Hematopoietic multipotent progenitor cell treated with erythropoietin and hydrocortisone succinate and interleukin-3 and kit ligand, for 15 days (in vitro differentiated cells): Measurements from ENCODE around the gene ECHDC1.
"Not testable (repeated sequence)": the region's sequence is repeated elsewhere in the genome, so short reads cannot be mapped to it uniquely, and the experiment has no call there.

ENCODE experiments used
- DNase-seq: peaks from one replicate; pipeline ENCODE4 v3.0.0-alpha.2; 2015; ENCODE audit warnings: low spot score

The ECHDC1 gene

DNA sequence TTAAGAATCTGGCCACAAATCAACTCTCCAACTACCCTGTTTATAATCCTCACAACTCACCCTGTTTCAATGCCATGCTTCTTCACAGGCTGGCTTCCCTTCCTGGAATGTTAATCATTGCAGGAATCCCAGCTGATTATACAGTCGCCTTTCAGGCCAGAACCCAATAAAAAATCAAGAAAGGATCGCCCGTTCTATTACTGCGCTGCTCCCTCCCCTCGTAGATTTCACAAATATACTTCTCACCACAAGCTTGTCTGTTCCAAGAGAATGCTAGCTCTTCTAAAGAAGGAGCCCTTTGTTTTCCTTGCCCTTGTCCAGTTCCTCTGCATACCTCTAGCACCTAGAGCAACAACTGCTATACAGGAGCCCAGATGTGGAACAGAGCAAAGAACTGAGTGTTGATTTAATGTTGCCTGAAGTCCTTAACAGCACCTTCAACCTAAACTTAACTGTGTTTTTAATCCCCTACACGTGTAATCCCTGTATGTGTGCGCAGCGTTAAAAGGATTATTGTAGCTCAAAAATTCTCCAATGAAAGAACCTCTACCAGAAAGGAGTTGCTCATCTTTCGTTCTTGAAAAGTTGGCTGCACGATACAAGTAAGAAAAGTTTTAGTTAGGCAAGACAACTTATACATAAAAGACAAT is 988 bp downstream of the ECHDC1 start:
- no peak for DNase-seq

DNA sequence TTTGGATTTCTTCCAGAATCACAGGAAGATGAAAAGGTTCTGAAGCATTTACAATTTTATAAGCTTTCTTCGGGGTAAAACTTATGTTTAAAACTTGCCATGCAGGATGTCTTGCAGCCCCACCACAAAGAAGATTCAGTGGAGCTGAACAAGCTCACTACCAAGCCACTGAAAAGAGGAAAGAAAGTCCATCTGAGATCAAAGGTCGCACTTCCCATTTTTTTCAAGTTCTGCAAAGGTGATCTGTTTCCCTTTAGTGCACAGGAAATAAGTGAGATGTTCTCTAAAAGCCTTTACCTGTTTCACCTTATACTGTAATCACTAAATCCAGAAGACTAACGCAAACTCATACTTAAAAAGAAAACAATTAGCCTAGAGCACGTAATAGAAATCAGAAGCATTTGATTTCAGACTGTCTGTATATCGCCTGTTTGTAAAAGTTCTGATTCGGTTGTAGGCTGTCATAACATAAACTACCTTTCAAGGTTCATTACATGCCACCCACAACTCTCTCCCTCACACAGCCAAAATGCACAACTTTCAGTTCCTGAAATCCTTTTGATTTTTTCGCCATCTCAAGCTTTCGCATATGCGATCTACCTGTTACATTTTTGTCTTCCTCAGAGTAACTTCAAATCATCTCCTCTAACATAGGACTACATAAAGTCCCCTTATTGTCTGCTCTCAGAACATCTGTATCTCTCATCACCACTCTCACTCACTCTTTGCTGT is 1.8 kb downstream of the ECHDC1 start:
- no peak for DNase-seq

DNA sequence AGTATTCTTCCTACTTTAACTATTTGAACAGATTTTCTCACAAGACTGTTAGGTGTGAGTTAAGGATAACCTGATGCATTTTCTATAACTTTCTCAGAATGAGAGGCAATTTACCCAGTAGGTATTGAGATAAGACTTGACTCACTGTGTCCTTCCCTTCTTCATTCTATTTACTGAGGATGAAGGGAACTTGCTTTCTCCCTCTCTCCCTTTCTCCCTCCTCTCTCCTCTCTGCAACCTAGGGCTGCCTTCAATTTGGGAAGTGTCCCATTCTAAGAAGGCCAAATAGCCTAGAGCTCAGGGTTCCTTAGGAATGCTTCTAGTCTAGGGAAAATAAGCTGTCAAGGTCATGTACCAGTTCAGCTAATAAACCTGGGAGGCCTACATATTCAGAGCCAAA is 3.2 kb downstream of the ECHDC1 start:
- no peak for DNase-seq

DNA sequence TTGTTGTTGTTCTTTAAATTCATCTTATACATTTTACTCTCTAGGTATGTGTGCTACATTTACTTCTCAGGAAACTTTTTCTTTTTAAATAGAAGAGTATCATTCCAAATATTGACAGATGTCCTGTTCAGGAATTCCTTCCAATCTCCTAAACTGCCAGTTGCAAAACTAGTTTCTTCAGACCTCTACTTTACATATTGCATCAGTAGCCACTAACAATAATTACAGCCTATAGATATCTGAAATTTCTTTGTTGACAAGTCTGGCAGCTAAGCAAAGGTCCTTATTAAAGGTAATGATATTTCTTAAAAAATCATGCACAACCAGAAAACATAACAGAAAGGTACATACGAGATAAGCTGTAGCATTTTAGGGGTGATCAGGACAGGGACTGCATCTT is 4.5 kb downstream of the ECHDC1 start:
- no peak for DNase-seq

DNA sequence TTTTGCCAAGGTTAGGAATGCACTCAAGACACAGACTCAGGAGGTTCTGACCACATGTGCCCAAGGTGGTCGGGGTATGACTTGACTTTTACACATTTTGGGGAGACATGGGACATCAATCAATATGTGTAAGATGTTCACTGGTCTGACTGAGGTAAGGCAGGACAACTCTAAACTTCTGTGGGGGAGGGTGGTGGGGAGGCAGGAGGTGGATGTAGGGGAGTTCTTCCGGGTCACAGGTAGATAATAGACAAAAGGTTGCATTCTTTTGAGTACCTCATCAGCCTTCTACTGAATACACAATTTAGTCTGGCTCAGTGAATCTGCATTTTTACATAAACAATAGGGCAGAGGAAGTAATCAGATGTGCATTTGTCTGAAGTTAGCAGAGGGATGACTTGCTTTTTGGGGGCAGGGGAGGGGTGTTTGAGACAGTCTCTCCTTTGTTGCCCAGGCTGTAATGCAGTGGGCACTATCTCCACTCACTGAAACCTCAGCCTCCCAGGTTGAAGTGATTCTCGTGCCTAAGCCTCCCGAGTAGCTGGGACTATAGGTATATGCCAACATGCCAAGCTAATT is 10.9 kb downstream of the ECHDC1 start:
- DNase-seq: no peak

DNA sequence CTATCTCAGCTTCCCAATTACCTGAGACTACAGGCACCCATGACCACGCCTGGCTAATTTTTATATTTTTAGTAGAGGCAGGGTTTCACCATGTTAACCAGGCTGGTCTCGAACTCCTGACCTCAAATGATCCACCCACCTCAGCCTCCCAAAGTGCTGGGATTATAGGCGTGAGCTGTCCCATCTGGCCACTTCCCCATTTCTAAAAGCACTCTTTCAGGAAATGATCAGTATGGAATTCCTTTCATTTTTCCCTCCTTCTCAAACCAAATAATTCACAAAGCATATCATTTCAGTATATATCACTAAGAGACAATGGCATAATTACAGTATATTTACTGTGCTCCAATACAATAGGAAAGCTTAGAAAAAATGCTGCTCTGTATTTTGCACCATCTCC is 12.2 kb downstream of the ECHDC1 start:
- not testable (repeated sequence) for DNase-seq

DNA sequence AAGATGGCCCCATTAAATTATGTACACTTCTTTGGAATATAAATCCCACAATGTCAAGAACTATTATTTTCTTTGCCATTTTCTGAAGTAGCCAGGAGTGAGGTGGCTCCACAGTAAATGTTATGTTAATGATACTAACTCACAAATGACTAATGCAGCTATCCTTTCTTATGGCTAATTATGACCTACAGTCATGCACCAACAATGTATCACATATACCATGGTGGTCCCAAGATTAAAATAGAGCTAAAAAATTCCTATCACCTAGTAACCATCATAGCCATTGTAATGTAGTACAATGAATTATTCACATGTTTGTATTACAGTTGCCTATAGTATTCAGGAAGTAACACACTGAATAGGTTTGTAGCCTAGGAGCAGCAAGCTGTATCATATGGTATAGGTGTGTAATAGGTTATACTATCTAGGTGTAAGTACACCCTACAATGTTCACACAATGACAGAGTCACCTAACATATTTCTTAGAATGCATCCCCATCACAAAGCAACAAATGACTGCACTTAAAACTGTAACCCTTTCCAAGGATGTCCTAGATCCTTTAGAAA is 15.3 kb downstream of the ECHDC1 start:
- DNase-seq: no peak

DNA sequence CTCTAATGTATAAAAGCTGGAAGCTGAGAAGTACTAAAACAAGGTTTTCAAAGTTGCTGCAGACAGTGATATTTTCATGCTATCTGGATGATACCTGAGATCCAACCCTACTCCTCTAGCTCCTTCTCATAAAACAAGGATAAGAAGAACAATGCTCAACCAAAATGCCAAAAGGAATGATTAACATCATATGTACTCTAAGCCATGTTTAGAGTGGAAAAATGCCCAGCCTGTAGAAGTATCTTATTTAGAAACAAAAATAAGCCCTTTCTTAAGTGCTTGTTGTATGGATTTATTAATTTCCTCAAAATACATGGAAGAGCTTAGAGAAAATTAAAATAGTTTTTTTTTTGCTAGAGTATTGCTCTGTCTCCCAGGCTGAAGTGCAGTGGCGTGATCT is 23.7 kb downstream of the ECHDC1 start:
- DNase-seq: no peak

DNA sequence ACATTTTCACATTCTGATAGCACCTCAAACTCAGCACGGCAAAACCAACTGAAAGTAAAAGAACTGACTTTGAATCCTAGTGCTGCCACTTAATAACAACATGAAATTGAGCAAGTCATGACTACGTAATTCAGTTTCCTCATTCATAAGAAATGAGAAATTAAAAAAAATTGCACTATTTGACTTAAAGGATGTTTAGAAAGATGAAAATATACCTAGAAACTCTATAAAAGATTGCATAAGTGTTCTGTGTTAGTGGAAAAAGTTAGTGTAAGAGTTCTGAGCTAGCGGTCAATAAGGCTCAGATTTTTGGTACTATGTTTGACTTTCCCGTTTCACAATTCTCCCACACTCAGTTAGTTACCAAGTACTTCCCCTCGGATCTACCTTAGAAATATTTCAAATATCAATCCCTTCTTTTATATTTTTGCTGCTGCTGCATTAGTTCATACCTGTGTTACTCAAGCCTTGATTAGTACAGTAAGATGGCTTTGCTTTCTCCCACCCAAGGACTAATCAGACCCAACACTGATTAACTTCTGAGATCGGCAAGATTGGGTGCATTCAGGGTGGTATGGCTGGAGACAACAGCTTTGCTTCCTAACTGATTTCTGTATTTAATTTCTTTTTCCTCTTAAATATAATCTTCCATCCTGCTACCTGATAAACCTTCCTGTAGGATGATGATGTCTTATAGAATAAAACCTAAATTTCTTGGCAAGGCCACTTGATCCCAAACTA is 25.9 kb downstream of the ECHDC1 start:
- DNase-seq: no peak

DNA sequence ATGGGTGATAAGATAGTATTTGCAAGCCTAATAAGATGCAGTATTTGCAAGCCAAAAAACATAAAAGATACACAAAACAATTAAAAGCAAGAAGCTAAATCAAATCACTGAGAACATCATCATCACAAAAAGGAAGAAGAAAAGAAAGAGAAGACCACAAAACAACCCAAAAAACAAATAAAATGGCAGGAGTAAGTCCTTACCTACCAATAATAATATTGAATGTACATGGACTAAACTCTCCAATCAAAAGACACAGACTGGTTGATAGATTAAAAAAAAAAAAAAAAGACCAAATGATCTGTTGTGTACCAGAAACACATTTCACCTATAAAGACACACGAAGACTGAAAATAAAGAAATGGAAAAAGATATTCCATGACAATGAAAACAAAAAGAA is 37.7 kb downstream of the ECHDC1 start:
- DNase-seq: no peak

DNA sequence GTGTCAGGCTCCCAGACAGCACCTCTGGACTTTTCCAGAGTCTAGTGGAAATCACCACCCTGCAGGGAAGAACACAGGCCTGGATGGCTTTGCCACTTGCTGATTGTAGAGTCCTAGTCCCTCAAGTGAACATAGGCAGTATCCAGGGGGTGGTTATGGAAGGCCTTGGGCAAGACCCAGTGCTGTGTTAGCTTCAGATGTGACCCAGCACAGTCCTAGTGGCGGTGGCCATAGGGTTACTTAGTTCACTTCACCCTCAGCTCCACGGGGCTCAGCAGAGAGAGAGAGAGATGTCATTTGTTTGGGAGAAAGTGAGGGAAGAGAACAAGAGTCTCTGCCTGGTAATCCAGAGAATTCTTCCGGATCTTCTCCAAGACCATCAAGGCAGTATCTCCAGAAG is 39.5 kb downstream of the ECHDC1 start:
- no peak for DNase-seq

DNA sequence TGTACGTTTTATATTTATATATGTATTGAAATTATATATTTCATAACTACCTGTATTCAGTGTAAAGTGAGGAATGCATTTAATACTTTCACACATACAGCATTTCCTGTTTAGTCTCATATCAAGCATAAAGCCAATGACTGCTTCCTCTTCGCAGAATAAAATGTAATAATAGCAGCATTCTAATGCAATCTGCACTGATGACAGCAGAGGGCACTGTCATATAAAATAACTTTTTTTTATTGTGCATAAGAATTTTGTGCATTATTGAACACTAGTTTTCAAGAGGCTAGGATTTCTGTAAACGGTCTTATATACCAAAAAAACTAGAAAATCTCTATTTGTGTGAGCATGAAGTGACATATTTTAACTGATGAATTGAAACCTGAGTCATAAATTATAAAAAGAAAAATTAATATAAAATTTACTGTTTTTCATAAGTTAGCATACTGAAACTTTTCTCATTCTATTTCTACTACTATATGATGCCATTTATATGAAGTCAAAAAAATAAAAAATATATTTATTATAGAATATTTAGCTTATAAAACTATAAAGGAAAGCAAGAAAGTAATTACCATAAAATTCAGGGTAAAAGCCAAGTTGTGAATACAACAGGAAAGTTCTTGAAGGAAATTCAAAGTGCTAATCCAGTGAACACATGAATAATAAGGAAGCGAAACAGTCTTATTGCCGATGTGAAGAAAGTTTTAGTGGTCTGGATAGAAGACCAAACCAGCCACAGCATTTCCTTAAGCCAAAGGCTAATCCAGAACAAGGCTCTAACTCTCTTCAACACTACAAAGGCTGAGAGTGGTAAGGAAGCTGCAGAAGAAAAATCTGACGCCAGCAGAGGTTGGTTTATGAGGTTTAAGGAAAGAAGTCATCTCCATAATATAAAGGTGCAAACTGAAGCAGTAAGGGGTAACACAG is 40.4 kb downstream of the ECHDC1 start:
- DNase-seq: peak; percentile 58

DNA sequence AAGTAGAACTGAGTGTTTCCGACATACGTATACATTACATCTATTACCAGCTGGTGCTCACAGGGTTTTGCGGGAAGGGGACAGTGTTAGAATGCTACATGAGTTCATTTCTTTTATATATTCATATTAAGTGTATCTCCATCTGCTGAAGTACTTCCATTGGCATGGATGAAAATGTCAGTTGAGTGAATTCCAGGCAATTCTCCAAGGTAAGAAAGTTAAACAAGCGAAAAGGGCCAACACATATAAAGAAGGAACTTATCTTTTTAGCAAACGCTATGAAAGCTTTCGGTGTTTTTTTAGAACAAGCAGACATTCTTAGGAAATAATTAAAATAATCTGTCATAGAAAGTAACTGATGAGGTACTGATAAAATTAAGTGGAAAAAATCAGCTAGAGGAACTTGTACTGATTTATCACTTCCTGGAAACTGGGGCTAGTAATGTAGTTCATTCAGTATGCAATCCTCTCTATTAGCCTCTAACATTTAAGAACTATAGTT is 42.2 kb downstream of the ECHDC1 start:
- no peak for DNase-seq

DNA sequence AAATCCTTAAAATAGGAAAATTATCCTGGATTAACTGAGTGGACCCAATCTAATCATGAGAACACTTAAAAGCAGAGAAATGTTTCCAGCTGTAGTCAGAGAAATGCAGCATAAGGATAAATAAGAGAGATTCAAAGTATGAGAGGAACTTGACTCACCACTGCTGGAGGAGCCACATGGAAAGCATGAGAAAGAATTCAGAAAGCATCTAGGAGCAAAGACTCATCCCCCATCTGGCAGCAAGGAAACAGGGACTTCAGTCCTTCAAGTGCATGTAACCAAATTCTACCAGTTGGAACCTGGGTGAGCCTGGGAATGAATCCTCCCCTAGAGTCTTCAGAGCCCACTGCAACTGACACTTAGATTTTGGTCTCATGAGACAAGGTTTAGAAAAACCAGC is 43.0 kb downstream of the ECHDC1 start:
- no peak for DNase-seq

DNA sequence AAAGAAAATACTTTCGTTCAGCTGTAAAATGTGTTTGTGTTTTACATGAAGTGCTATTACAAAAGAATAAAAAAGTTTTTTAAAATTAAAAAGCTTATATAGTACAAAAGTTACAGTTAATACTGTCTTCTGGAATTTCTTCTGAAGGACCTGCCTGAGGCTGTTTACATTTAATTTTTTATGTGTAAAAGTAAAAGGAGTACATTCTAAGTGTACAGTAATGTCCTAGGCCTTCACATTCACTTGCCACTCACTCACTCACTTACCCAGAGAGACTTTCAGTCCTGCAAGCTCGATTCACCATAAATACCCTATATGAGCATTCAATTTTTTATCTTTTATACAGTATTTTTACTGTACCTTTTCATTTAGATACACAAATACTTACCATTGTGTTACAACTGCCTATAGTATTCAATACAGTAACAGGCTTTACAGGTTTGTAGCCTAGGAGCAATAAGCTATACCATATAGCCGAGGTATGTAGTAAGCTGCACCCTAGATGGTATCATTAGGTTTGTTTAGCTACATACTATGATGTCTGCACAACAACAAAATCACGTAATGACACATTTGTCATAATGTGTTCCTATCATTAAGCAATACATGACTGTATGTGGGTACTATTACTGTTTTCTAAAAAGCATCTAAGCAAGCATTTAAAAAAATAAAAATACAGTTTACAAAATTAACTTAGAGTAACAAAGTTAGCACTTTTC is 43.7 kb downstream of the ECHDC1 start:
- no peak for DNase-seq

DNA sequence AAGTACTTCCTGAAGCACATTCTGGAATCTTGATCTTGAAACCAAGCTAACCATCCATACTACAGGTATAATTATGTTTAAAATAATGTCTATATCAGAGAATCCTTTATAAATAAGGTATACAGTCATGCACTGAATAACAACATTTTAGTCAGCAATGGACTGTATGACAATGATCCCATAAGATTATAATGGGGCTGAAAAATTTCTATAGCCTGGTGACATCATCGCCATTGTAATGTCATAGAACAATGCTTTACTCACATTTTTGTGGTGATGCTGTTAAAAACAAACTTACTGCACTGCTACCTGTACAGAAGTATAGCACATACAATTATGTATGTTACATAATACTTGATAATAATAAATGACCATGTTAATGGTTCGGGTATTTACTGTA is 44.9 kb downstream of the ECHDC1 start:
- no peak for DNase-seq

DNA sequence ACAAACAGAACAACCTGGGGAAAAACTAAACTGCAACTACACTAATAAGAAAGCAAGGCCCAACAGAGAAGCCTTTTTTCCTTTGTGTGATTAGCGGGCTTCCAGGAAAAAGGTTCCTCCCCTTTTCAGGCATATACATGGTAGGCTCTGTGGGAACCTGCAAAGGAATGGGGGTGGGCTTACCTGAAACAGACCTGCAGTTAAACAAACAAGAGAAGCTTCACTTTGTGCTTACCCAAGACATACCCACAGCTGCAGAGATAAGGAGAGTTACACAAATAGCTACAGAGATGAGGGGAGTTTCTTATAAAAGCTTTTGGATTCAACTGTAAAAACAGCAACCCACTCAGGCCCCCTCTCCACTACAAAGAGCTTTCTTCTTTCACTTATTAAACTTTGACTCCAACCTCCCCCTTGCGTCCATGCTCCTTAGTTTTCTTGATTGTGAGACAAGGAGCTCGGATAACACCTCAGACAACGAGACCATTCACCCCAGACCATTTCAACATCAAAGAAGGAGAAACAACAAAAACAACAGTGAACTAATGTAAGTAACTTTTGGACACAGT is 45.8 kb downstream of the ECHDC1 start:
- no peak for DNase-seq

DNA sequence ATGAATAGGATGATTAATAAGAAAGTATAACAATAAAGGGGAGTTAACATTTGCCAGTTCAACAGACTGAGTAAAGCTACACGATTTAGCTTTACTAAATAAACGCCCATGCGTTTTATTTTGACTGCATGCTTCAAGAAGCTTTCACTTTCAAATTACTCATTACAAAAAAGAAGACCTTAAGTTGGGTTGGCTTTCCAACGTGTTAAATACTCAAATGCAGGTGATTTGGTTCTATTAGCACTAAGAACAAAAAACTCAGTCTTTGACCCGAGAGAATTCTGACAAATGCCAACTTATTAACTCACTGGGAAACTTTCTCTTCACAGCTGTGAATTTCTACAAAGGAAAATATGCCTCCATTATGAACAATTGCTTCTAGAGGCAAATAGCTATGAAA is 51.9 kb downstream of the ECHDC1 start:
- DNase-seq: no peak

DNA sequence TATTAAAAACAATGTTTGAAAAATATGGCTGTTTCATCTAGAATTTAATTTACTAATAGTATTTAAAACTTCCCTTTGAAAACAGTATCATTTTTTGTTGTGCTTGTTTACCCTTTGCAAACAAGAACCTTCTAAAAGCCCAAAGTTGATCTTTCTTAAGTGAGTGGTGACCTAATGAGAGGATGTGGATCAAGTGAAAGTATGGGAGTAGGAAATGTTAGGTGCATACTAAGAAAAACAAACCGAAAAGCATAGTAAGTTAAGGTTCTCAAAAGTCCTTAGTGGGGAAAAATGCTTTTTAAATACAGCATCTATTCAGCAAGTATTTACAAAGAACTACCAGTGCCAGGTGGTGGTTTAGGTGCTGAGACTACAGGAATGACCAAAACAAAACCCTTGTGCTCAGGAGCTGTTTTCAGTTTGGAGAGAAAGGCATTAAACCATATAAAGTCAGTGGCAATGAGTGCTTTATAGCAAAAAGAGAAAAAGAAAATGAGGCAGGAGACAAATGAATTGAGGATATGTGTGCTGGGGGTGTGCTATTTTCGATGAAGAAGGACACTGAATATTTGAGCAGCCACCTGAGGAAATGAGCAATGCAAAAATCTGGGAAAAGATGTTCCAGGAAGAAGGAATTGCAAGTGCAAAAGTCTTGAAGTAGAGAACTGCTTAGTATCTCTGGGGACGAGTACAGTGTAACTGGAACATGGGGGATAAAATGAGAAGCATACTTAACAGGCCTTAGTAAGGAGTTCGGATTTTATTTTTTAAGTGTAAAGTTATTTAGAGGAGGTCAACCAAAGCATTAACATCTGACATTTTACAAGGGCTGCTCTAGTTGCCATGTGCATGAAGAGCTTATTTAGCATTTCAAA is 52.8 kb downstream of the ECHDC1 start:
- DNase-seq: no peak
